Spleen (tissue), 11 donors: ENCODE measurements around the gene DNM3. TPM values are rescaled to one million over a fixed set of nuclear protein-coding genes. Genes with fewer than 3 reads are reported as not detected.
"Not testable (repeated sequence)": the region's sequence is repeated elsewhere in the genome, so short reads cannot be mapped to it uniquely, and the experiment has no call there.

Experiments used
- DNase-seq: peaks from one replicate; pipeline ENCODE4 v3.0.0-alpha.2; 2020
- H3K27ac ChIP-seq, 8 donors: fragments of 200-600 bp; sonication (generic) in 7 of 8; 1 replicate in 4 of 8; 2 replicates in 4 of 8; pipeline versions ENCODE4 v1.5.0 to v1.8.0; 2016 to 2021; ENCODE audit warnings: inconsistent platforms in 4 of 8, mild to moderate bottlenecking in 4 of 8, moderate library complexity in 1 of 8
- H3K27me3 ChIP-seq, 7 donors: fragments of 200-600 bp; sonication (generic) in 6 of 7; replicated peaks in 1 of 7; 1 replicate in 4 of 7; 2 replicates in 3 of 7; pipeline versions ENCODE4 v1.5.0 to v1.8.0; 2016 to 2021; ENCODE audit warnings: inconsistent platforms in 3 of 7, mild to moderate bottlenecking in 1 of 7
- H3K36me3 ChIP-seq, 6 donors: fragments of 200-600 bp; sonication (generic) in 5 of 6; 1 replicate in 4 of 6; 2 replicates in 2 of 6; pipeline versions ENCODE4 v1.5.0 to v1.8.0; 2016 to 2021; ENCODE audit warnings: inconsistent platforms in 2 of 6
- H3K4me1 ChIP-seq, 6 donors: fragments of 200-600 bp; sonication (generic) in 5 of 6; 1 replicate in 3 of 6; 2 replicates in 3 of 6; pipeline versions ENCODE4 v1.5.0 to v1.8.0; 2016 to 2021; ENCODE audit warnings: inconsistent platforms in 3 of 6
- H3K4me3 ChIP-seq, 8 donors: fragments of 200-600 bp; sonication (generic) in 7 of 8; 1 replicate in 4 of 8; 2 replicates in 4 of 8; pipeline versions ENCODE4 v1.5.0 to v1.8.0; 2016 to 2021; ENCODE audit warnings: inconsistent platforms in 4 of 8, mild to moderate bottlenecking in 4 of 8, moderate library complexity in 2 of 8
- H3K9me3 ChIP-seq, 8 donors: fragments of 200-600 bp; sonication (generic) in 7 of 8; 1 replicate in 4 of 8; 2 replicates in 4 of 8; pipeline versions ENCODE4 v1.5.0 to v1.8.0; 2016 to 2021; ENCODE audit warnings: inconsistent platforms in 4 of 8
- CTCF ChIP-seq, 11 experiments: fragments of 200-600 bp in 7 of 11; fragments of 450-650 bp in 4 of 11; sonication (generic) in 4 of 11; IDR thresholded peaks in 8 of 11; conservative IDR thresholded peaks in 3 of 11; 1 replicate in 7 of 11; 2 replicates in 4 of 11; pipeline versions ENCODE4 v1.4.0 to v1.8.0; 2016 to 2021; ENCODE audit warnings: antibody characterized with exemption in 11 of 11, inconsistent platforms in 4 of 11, mild to moderate bottlenecking in 1 of 11
- POLR2A ChIP-seq, 3 donors: fragments of 450-650 bp; IDR thresholded peaks; one replicate each; pipeline ENCODE4 v1.5.1; 2017; ENCODE audit warnings: antibody characterized with exemption in 3 of 3, mild to moderate bottlenecking in 1 of 3
- POLR2AphosphoS5 ChIP-seq, 3 donors: sonication (generic); formaldehyde crosslinking; IDR thresholded peaks; one replicate each; pipeline ENCODE4 v1.5.1; 2017; ENCODE audit warnings: antibody characterized with exemption in 3 of 3
- WGBS, 5 donors: extraction: QIAGEN DNeasy Blood & Tissue Kit in 3 of 5; methylation state at CpG; one replicate each; pipeline versions ENCODE4 v1.1.5 to v1.1.7; 2013 to 2018; 5-methylcytosine and 5-hydroxymethylcytosine counted together
- intact Hi-C: fragments of 100-400 bp; cut with DNase I; formaldehyde crosslinking; loops from one replicate; pipeline ENCODE4 v1.15.0; 2023; ENCODE audit warnings: low total_unique reads
- polyA plus RNA-seq, 3 donors: library from polyadenylated mRNA; stranded (reverse); fragments of 200-250 nt; gene quantifications; one replicate each; pipeline ENCODE4 v1.2.1, GENCODE V29; 2013
- total RNA-seq, 7 donors: library from RNA; depleted of rRNA in 3 of 7; stranded (reverse); fragments of >200 nt in 3 of 7; fragmentation: NEBNext Ultra II Directional in 4 of 7; extraction: Animal tissue kit (Norgen Biotek cat#: 25700) in 4 of 7; gene quantifications; one replicate each; pipeline versions ENCODE4 v1.1.0 to v1.2.1, GENCODE V29; 2016 to 2021
- donor health status: healthy with polysubstance abuse.
- donor health status: DM: no; HTN: no; CAD: no; lungs with moderate emphysema.
- donor health status: DM: no; HTN: no; CAD: no.
- donor health status: Bipolar disorder and iron deficiency.
- donor health status: healthy.
- donor health status: DM: no; HTN: no; CAD: no.
- donor health status: DM: yes; HTN: yes; CAD: no.

DNM3 gene
- total and polyA plus RNA-seq, 10 donors, result 0.61 to 10.2 (median 4.9) TPM

GRCh38 chr1:171796592-171796991 lies 44.7 kb upstream of the DNM3 start:
- intact Hi-C loops, result no loop called here
- Histone ChIP-seq H3K27ac (no peak overlapping the region), H3K9me3 (no peaks in the 10 kb centered on the region), H3K4me1 (peaks cover 0 to 5% (median 0%) of the 10 kb centered on the region in 6 donors), H3K4me3 (no peak overlapping the region), H3K27me3 (no peaks in the 10 kb centered on the region), H3K36me3 (peaks cover 10 to 89% (median 68%) of the 10 kb centered on the region in 6 donors)
- no peak for DNase-seq
- no peak for TF ChIP-seq CTCF (IDR thresholded peaks at IDR 0.05 in 8 of 11, conservative IDR thresholded peaks at IDR 0.05 in 3 of 11)
- no peak for TF ChIP-seq POLR2AphosphoS5 (IDR thresholded peaks at IDR 0.05)
- no peak for TF ChIP-seq POLR2A (IDR thresholded peaks at IDR 0.05)
- 90 to 99% (median 96%) methylated on average over 5 of the region's 5 CpGs for WGBS, 5 donors

- TF ChIP-seq POLR2AphosphoS5 (IDR thresholded peaks at IDR 0.05) (no peak), CTCF (IDR thresholded peaks at IDR 0.05 in 8 of 11, conservative IDR thresholded peaks at IDR 0.05 in 3 of 11) (no peak), POLR2A (IDR thresholded peaks at IDR 0.05) (no peak)
- WGBS, 5 donors, result 93 to 98% (median 96%) methylated on average over 3 of the region's 3 CpGs
- H3K27ac ChIP-seq, result no peak overlapping the region
- intact Hi-C loops, result no loop called here
- H3K4me3 ChIP-seq, result no peak overlapping the region
- no peaks in the 10 kb centered on the region for H3K27me3 ChIP-seq
- no peak for DNase-seq
- peaks cover 0 to 6% (median 0%) of the 10 kb centered on the region in 6 donors for H3K4me1 ChIP-seq
- no peaks in the 10 kb centered on the region for H3K9me3 ChIP-seq
- H3K36me3 ChIP-seq, result peaks cover 7 to 72% (median 50%) of the 10 kb centered on the region in 6 donors
These were observed 43.0 kb upstream of the DNM3 start for GRCh38 chr1:171798311-171798710.

GRCh38 chr1:171798765-171799164 lies 42.5 kb upstream of the DNM3 start:
- Histone ChIP-seq H3K27ac (no peak overlapping the region), H3K4me1 (peaks cover 0 to 6% (median 0%) of the 10 kb centered on the region in 6 donors), H3K27me3 (no peaks in the 10 kb centered on the region), H3K4me3 (no peak overlapping the region), H3K36me3 (peaks cover 7 to 68% (median 47%) of the 10 kb centered on the region in 6 donors), H3K9me3 (no peaks in the 10 kb centered on the region)
- intact Hi-C loops, result no loop called here
- 93 to 100% (median 97%) methylated on average over 3 of the region's 3 CpGs for WGBS, 5 donors
- no peak for DNase-seq
- TF ChIP-seq CTCF (IDR thresholded peaks at IDR 0.05 in 8 of 11, conservative IDR thresholded peaks at IDR 0.05 in 3 of 11) (no peak), POLR2AphosphoS5 (IDR thresholded peaks at IDR 0.05) (no peak), POLR2A (IDR thresholded peaks at IDR 0.05) (no peak)

GRCh38 chr1:171799166-171799565 lies 42.1 kb upstream of the DNM3 start:
- H3K4me3 ChIP-seq, result no peak overlapping the region
- TF ChIP-seq POLR2AphosphoS5 (IDR thresholded peaks at IDR 0.05) (no peak), CTCF (IDR thresholded peaks at IDR 0.05 in 8 of 11, conservative IDR thresholded peaks at IDR 0.05 in 3 of 11) (no peak), POLR2A (IDR thresholded peaks at IDR 0.05) (no peak)
- H3K4me1 ChIP-seq, result peaks cover 0 to 6% (median 0%) of the 10 kb centered on the region in 6 donors
- 62 to 89% (median 77%) methylated on average over 4 of the region's 4 CpGs for WGBS, 5 donors
- H3K27me3 ChIP-seq, result no peaks in the 10 kb centered on the region
- intact Hi-C loops, result no loop called here
- no peaks in the 10 kb centered on the region for H3K9me3 ChIP-seq
- no peak for DNase-seq
- H3K27ac ChIP-seq, result no peak overlapping the region
- H3K36me3 ChIP-seq, result peaks cover 5 to 64% (median 43%) of the 10 kb centered on the region in 6 donors

- H3K4me3 ChIP-seq, H3K9me3 ChIP-seq, DNase-seq, H3K27ac ChIP-seq, H3K27me3 ChIP-seq, H3K4me1 ChIP-seq: not testable (repeated sequence)
- WGBS, 5 donors, result 95 to 100% (median 98%) methylated on average over 2 of the region's 2 CpGs
- intact Hi-C loops, result loop anchor here (5.0 kb wide), 1 partner anchor 183 kb away; no protein-coding TSS in a partner anchor
- peaks cover 4 to 58% (median 38%) of the 10 kb centered on the region in 6 donors for H3K36me3 ChIP-seq
These were observed 41.6 kb upstream of the DNM3 start for GRCh38 chr1:171799698-171800097.
